Common myeloid progenitor, CD34-positive (primary cell): ENCODE data around the gene AGAP1.

Experiments
- CTCF ChIA-PET: fragments of 350-600 bp; sonication (Branson Sonifier 250); formaldehyde crosslinking; loops from one replicate; lab custom pipeline; 2021; ENCODE audit warnings: antibody characterized with exemption; lab: Charles Lee
- POLR2A ChIA-PET: fragments of 350-600 bp; sonication (Branson Sonifier 250); formaldehyde crosslinking; loops from one replicate; lab custom pipeline; 2021; ENCODE audit warnings: antibody characterized with exemption; lab: Charles Lee
- DNase-seq, 3 donors: peaks; one replicate each; pipeline versions ENCODE4 v3.0.0 to v3.0.0-alpha.2; 2013
- H3K27ac ChIP-seq, 2 experiments: 1 replicate in 1 of 2; 2 replicates in 1 of 2; pipeline ENCODE4 v1.7.0; 2013; ENCODE audit warnings: inconsistent platforms in 2 of 2, low read length in 2 of 2, mild to moderate bottlenecking in 2 of 2, low read depth in 1 of 2, moderate library complexity in 1 of 2; ENCODE audit not compliant: severe bottlenecking in 2 of 2, insufficient read depth in 1 of 2, poor library complexity in 1 of 2
- H3K27me3 ChIP-seq, 5 experiments: replicated peaks in 2 of 5; 1 replicate in 3 of 5; 2 replicates in 2 of 5; pipeline versions ENCODE4 v1.6.1 to v1.7.0; 2013; ENCODE audit warnings: low read length in 4 of 5, mild to moderate bottlenecking in 2 of 5, moderate library complexity in 2 of 5, inconsistent platforms in 1 of 5; ENCODE audit not compliant: insufficient read depth in 5 of 5, control insufficient read depth in 4 of 5
- H3K36me3 ChIP-seq, 4 experiments: 1 replicate in 2 of 4; 2 replicates in 2 of 4; pipeline versions ENCODE4 v1.6.1 to v1.7.0; 2013; ENCODE audit warnings: low read length in 3 of 4, control low read depth in 1 of 4, mild to moderate bottlenecking in 1 of 4; ENCODE audit not compliant: control insufficient read depth in 4 of 4, insufficient read depth in 4 of 4
- H3K4me1 ChIP-seq, 4 experiments: 1 replicate in 3 of 4; 2 replicates in 1 of 4; pipeline versions ENCODE4 v1.6.1 to v1.7.1; 2013; ENCODE audit warnings: low read length in 3 of 4, mild to moderate bottlenecking in 3 of 4, control low read depth in 1 of 4, inconsistent platforms in 1 of 4, moderate library complexity in 1 of 4; ENCODE audit not compliant: control insufficient read depth in 4 of 4, insufficient read depth in 4 of 4; ENCODE audit errors: control extremely low read depth in 1 of 4
- H3K4me3 ChIP-seq, 7 experiments: 1 replicate in 4 of 7; 2 replicates in 3 of 7; pipeline versions ENCODE4 v1.5.1 to v1.7.0; 2013; ENCODE audit warnings: mild to moderate bottlenecking in 7 of 7, low read length in 6 of 7, moderate library complexity in 6 of 7, inconsistent platforms in 2 of 7, low read depth in 2 of 7, control low read depth in 1 of 7; ENCODE audit not compliant: insufficient read depth in 4 of 7, control insufficient read depth in 1 of 7; ENCODE audit errors: extremely low read depth in 1 of 7
- H3K9me3 ChIP-seq, 5 experiments: 1 replicate in 4 of 5; 2 replicates in 1 of 5; pipeline versions ENCODE4 v1.6.1 to v1.7.1; 2013; ENCODE audit warnings: low read length in 4 of 5, mild to moderate bottlenecking in 2 of 5, inconsistent platforms in 1 of 5, low read depth in 1 of 5, moderate library complexity in 1 of 5; ENCODE audit not compliant: control insufficient read depth in 4 of 5, insufficient read depth in 2 of 5; ENCODE audit errors: control extremely low read depth in 1 of 5
- WGBS: methylation state at CpG from one replicate; pipeline ENCODE4 v1.1.5; 2013; ENCODE audit not compliant: insufficient coverage; 5-methylcytosine and 5-hydroxymethylcytosine counted together

Gene AGAP1

GRCh38 chr2:235529621-235530020 lies 35.8 kb downstream of the AGAP1 start:
- CTCF ChIA-PET: no interaction called here
- DNase-seq: no peak
- Histone ChIP-seq H3K9me3 (peaks cover 0 to 12% (median 0%) of the 10 kb centered on the region in 5 experiments), H3K4me3 (no peak overlapping the region), H3K27ac (no peak overlapping the region), H3K4me1 (no peaks in the 10 kb centered on the region), H3K36me3 (no peaks in the 10 kb centered on the region), H3K27me3 (peaks cover 0 to 35% (median 11%) of the 10 kb centered on the region in 5 experiments)
- WGBS: 100% methylated on average over 1 of the region's 3 CpGs
- POLR2A ChIA-PET: no interaction called here

GRCh38 chr2:235530735-235531134 lies 36.9 kb downstream of the AGAP1 start:
- Histone ChIP-seq H3K27me3 (peaks cover 0 to 38% (median 11%) of the 10 kb centered on the region in 5 experiments), H3K4me3 (no peak overlapping the region), H3K36me3 (no peaks in the 10 kb centered on the region), H3K4me1 (no peaks in the 10 kb centered on the region), H3K9me3 (peaks cover 0 to 12% (median 0%) of the 10 kb centered on the region in 5 experiments), H3K27ac (no peak overlapping the region)
- DNase-seq: no peak
- WGBS: 94% methylated on average over 4 of the region's 5 CpGs
- ChIA-PET POLR2A (no interaction called here), CTCF (no interaction called here)

- H3K36me3 ChIP-seq: no peaks in the 10 kb centered on the region
- no peak overlapping the region for H3K27ac ChIP-seq
- H3K4me1 ChIP-seq: no peaks in the 10 kb centered on the region
- no peak for DNase-seq
- POLR2A ChIA-PET: no interaction called here
- H3K4me3 ChIP-seq: no peak overlapping the region
- H3K9me3 ChIP-seq: peaks cover 0 to 12% (median 0%) of the 10 kb centered on the region in 5 experiments
- peaks cover 0 to 49% (median 11%) of the 10 kb centered on the region in 5 experiments for H3K27me3 ChIP-seq
- WGBS: 93% methylated on average over 2 of the region's 5 CpGs
- CTCF ChIA-PET: no interaction called here
Measured at GRCh38 chr2:235532307-235532706, 38.5 kb downstream of the AGAP1 start.

- WGBS: no CpG with 5 or more reads among the region's 3 CpGs
- DNase-seq: no peak
- POLR2A ChIA-PET: no interaction called here
- H3K36me3 ChIP-seq: no peaks in the 10 kb centered on the region
- no peak overlapping the region for H3K4me3 ChIP-seq
- H3K4me1 ChIP-seq: no peaks in the 10 kb centered on the region
- peaks cover 0 to 12% (median 0%) of the 10 kb centered on the region in 5 experiments for H3K9me3 ChIP-seq
- peaks cover 0 to 58% (median 11%) of the 10 kb centered on the region in 5 experiments for H3K27me3 ChIP-seq
- H3K27ac ChIP-seq: no peak overlapping the region
- CTCF ChIA-PET: no interaction called here
Measured at GRCh38 chr2:235533198-235533597, 39.4 kb downstream of the AGAP1 start.

GRCh38 chr2:235533616-235534385 lies 40.0 kb downstream of the AGAP1 start:
- no peak overlapping the region for H3K27ac ChIP-seq
- CTCF ChIA-PET: no interaction called here
- 98% methylated on average over 16 of the region's 20 CpGs for WGBS
- H3K36me3 ChIP-seq: no peaks in the 10 kb centered on the region
- H3K9me3 ChIP-seq: peaks cover 0 to 12% (median 0%) of the 10 kb centered on the region in 5 experiments
- H3K4me3 ChIP-seq: no peak overlapping the region
- POLR2A ChIA-PET: no interaction called here
- no peaks in the 10 kb centered on the region for H3K4me1 ChIP-seq
- DNase-seq: no peak
- peaks cover 0 to 57% (median 11%) of the 10 kb centered on the region in 5 experiments for H3K27me3 ChIP-seq

- H3K27ac ChIP-seq: no peak overlapping the region
- peaks cover 0 to 55% (median 8%) of the 10 kb centered on the region in 5 experiments for H3K27me3 ChIP-seq
- H3K4me3 ChIP-seq: no peak overlapping the region
- no peaks in the 10 kb centered on the region for H3K36me3 ChIP-seq
- no peak for DNase-seq
- 94% methylated on average over 21 of the region's 32 CpGs for WGBS
- no peaks in the 10 kb centered on the region for H3K4me1 ChIP-seq
- ChIA-PET POLR2A (no interaction called here), CTCF (no interaction called here)
- H3K9me3 ChIP-seq: peaks cover 0 to 8% (median 0%) of the 10 kb centered on the region in 5 experiments
Measured at GRCh38 chr2:235534678-235535422, 41.0 kb downstream of the AGAP1 start.
